HG02852 (cell line): Measurements from ENCODE around the gene POLR2M.

Source experiments
- ATAC-seq: cut with Tn5 transposase; IDR thresholded peaks from one replicate; pipeline ENCODE4 v1.9.1; 2021; ENCODE audit warnings: mild to moderate bottlenecking, moderate library complexity; ENCODE audit not compliant: unreplicated experiment

POLR2M gene

GRCh38 chr15:57690341-57690966 lies 16.1 kb upstream of the POLR2M start:
- ATAC-seq = no peak

GRCh38 chr15:57691082-57691481 lies 15.4 kb upstream of the POLR2M start:
- ATAC-seq = no peak

- no peak for ATAC-seq
These were observed 13.8 kb upstream of the POLR2M start for GRCh38 chr15:57692709-57693108.

- ATAC-seq = no peak
These were observed 12.2 kb upstream of the POLR2M start for GRCh38 chr15:57694279-57694678.

GRCh38 chr15:57696146-57696545 lies 10.4 kb upstream of the POLR2M start:
- no peak for ATAC-seq

GRCh38 chr15:57697588-57697987 lies 8.9 kb upstream of the POLR2M start:
- no peak for ATAC-seq

- ATAC-seq = no peak
These were observed 8.3 kb upstream of the POLR2M start for GRCh38 chr15:57698243-57698642.

- no peak for ATAC-seq
These were observed 7.5 kb upstream of the POLR2M start for GRCh38 chr15:57698991-57699390.

- ATAC-seq = no peak
These were observed 3.1 kb upstream of the POLR2M start for GRCh38 chr15:57703387-57703786.

- ATAC-seq = no peak
These were observed 2.1 kb upstream of the POLR2M start for GRCh38 chr15:57704441-57704840.

- ATAC-seq = no peak
These were observed 639 bp upstream of the POLR2M start for GRCh38 chr15:57705746-57706404.

GRCh38 chr15:57708047-57708446 lies 1.5 kb downstream of the POLR2M start:
- no peak for ATAC-seq

- ATAC-seq = no peak
These were observed 11.8 kb downstream of the POLR2M start for GRCh38 chr15:57718309-57718708.

GRCh38 chr15:57720867-57721266 lies 14.4 kb downstream of the POLR2M start:
- ATAC-seq = no peak

- no peak for ATAC-seq
These were observed 19.9 kb downstream of the POLR2M start for GRCh38 chr15:57726411-57726810.

GRCh38 chr15:57727031-57727430 lies 20.5 kb downstream of the POLR2M start:
- ATAC-seq = no peak

GRCh38 chr15:57728436-57728835 lies 21.9 kb downstream of the POLR2M start:
- ATAC-seq = no peak

GRCh38 chr15:57730876-57731275 lies 24.4 kb downstream of the POLR2M start:
- ATAC-seq = no peak

- no peak for ATAC-seq
These were observed 25.1 kb downstream of the POLR2M start for GRCh38 chr15:57731530-57732103.

GRCh38 chr15:57732526-57733331 lies 26.2 kb downstream of the POLR2M start:
- ATAC-seq = no peak

- no peak for ATAC-seq
These were observed 28.3 kb downstream of the POLR2M start for GRCh38 chr15:57734860-57735259.

- ATAC-seq = no peak
These were observed 28.9 kb downstream of the POLR2M start for GRCh38 chr15:57735431-57735830.
